Endothelial cell of umbilical vein (primary cell): Measurements from ENCODE around the gene CRTC1. TPM values are rescaled to one million over a fixed set of nuclear protein-coding genes. Genes with fewer than 3 reads are reported as not detected.

Experiments used
- BruUV-seq: library from RNA; stranded (reverse); fragments of 400-500 nt; replicated peaks from 2 replicates; lab custom pipeline; 2021; lab: Mats Ljungman, UMichigan
- CTCF ChIA-PET: fragments of 300-600, 350-600 bp; sonication (Branson Sonifier 250); formaldehyde crosslinking; loops from one replicate; lab custom pipeline; 2021; ENCODE audit warnings: antibody characterized with exemption, inconsistent platforms; lab: Charles Lee
- POLR2A ChIA-PET: fragments of 300-600, 350-600 bp; sonication (Branson Sonifier 250); formaldehyde crosslinking; loops from one replicate; lab custom pipeline; 2021; ENCODE audit warnings: antibody characterized with exemption, inconsistent platforms; lab: Charles Lee
- DNase-seq: peaks from one replicate; pipeline ENCODE4 v3.0.0-alpha.2; 2011; ENCODE audit warnings: low read depth, low spot score
- FAIRE-seq: peaks from 2 replicates; lab custom pipeline; 2011; peaks lifted over from hg19 to GRCh38; lab: Jason Lieb, UNC
- H2AFZ ChIP-seq: 2 replicates; pipeline ENCODE4 v1.6.0; 2012; ENCODE audit warnings: low read depth, low read length, control low read depth, inconsistent platforms
- H3K27ac ChIP-seq: 2 replicates; pipeline ENCODE4 v1.5.1; 2011; ENCODE audit warnings: low read depth, mild to moderate bottlenecking, control low read depth, low read length, moderate library complexity; ENCODE audit not compliant: insufficient read depth
- H3K27me3 ChIP-seq, 2 experiments: 2 replicates each; pipeline versions ENCODE4 v1.6.0 to v1.6.1; 2011; ENCODE audit warnings: low read length in 2 of 2, mixed read lengths in 1 of 2; ENCODE audit not compliant: control insufficient read depth in 2 of 2, insufficient read depth in 2 of 2
- H3K36me3 ChIP-seq, 2 experiments: 2 replicates in 1 of 2; 3 replicates in 1 of 2; pipeline ENCODE4 v1.5.1; 2011; ENCODE audit warnings: low read length in 2 of 2, mild to moderate bottlenecking in 1 of 2, moderate library complexity in 1 of 2; ENCODE audit not compliant: control insufficient read depth in 2 of 2, insufficient read depth in 2 of 2; ENCODE audit errors: extremely low read depth in 1 of 2
- H3K4me1 ChIP-seq: 3 replicates; pipeline ENCODE4 v1.5.1; 2011; ENCODE audit warnings: mild to moderate bottlenecking, low read length; ENCODE audit not compliant: control insufficient read depth, insufficient read depth; ENCODE audit errors: extremely low read depth
- H3K4me2 ChIP-seq: 2 replicates; pipeline ENCODE4 v1.6.1; 2011; ENCODE audit warnings: low read length, control low read depth, mixed read lengths; ENCODE audit not compliant: insufficient read depth
- H3K4me3 ChIP-seq, 3 experiments: fragments of 200-600 bp in 1 of 3; sonication (generic), shearing (Covaris generic) in 1 of 3; replicated peaks in 1 of 3; 2 replicates each; pipeline ENCODE4 v1.5.1; 2011 to 2016; ENCODE audit warnings: control low read depth in 3 of 3, low read length in 3 of 3, mild to moderate bottlenecking in 2 of 3, inconsistent platforms in 1 of 3, low read depth in 1 of 3, moderate library complexity in 1 of 3; ENCODE audit not compliant: insufficient read depth in 1 of 3
- H3K79me2 ChIP-seq: 2 replicates; pipeline ENCODE4 v1.6.0; 2012; ENCODE audit warnings: low read length, inconsistent platforms; ENCODE audit not compliant: control insufficient read depth, insufficient read depth
- H3K9ac ChIP-seq: replicated peaks from 2 replicates; pipeline ENCODE3; 2011; ENCODE audit warnings: low read length, control low read depth; ENCODE audit not compliant: insufficient read depth; ENCODE audit errors: extremely low read depth
- H3K9me1 ChIP-seq: replicated peaks from 3 replicates; pipeline ENCODE4 v1.6.0; 2011; ENCODE audit warnings: mild to moderate bottlenecking, low read length; ENCODE audit not compliant: control insufficient read depth, insufficient read depth; ENCODE audit errors: extremely low read depth
- H3K9me3 ChIP-seq: replicated peaks from 2 replicates; pipeline ENCODE4 v1.5.1; 2012; ENCODE audit warnings: low read length, inconsistent platforms; ENCODE audit not compliant: control insufficient read depth, insufficient read depth
- H4K20me1 ChIP-seq: replicated peaks from 2 replicates; pipeline ENCODE3; 2011; ENCODE audit warnings: mild to moderate bottlenecking, low read length; ENCODE audit not compliant: control insufficient read depth, insufficient read depth; ENCODE audit errors: extremely low read depth
- CTCF ChIP-seq, 2 donors: IDR thresholded peaks; 1 replicate in 1 of 2; 2 replicates in 1 of 2; pipeline ENCODE4 v1.5.1; 2011; ENCODE audit warnings: low read length in 2 of 2, mild to moderate bottlenecking in 2 of 2, moderate library complexity in 2 of 2, control low read depth in 1 of 2, inconsistent platforms in 1 of 2, low read depth in 1 of 2; ENCODE audit not compliant: insufficient read depth in 1 of 2; ENCODE audit errors: extremely low read depth in 1 of 2
- EZH2 ChIP-seq: IDR thresholded peaks from 2 replicates; pipeline ENCODE4 v1.6.1; 2012; ENCODE audit warnings: borderline replicate concordance, low read depth, mild to moderate bottlenecking, moderate library complexity, low read length, inconsistent platforms; ENCODE audit not compliant: severe bottlenecking
- FOS ChIP-seq: IDR thresholded peaks from 2 replicates; pipeline ENCODE4 v1.6.1; 2011; ENCODE audit warnings: mild to moderate bottlenecking, low read length, moderate library complexity, borderline replicate concordance; ENCODE audit not compliant: insufficient read depth
- GATA2 ChIP-seq: IDR thresholded peaks from 2 replicates; pipeline ENCODE4 v1.7.0; 2011; ENCODE audit warnings: low read depth, mild to moderate bottlenecking, moderate library complexity, mixed read lengths, low read length; ENCODE audit not compliant: insufficient read length, insufficient read depth
- JUN ChIP-seq: IDR thresholded peaks from 2 replicates; pipeline ENCODE4 v1.6.1; 2011; ENCODE audit warnings: borderline replicate concordance, low read depth; ENCODE audit not compliant: insufficient read length, insufficient read depth
- MAX ChIP-seq: IDR thresholded peaks from 2 replicates; pipeline ENCODE4 v1.6.1; 2011; ENCODE audit not compliant: insufficient read depth, insufficient read length
- MYC ChIP-seq: IDR thresholded peaks from one replicate; pipeline ENCODE4 v1.6.1; 2011; ENCODE audit warnings: mild to moderate bottlenecking, low read depth, low read length
- POLR2A ChIP-seq: IDR thresholded peaks from 2 replicates; pipeline ENCODE4 v1.6.1; 2012; ENCODE audit warnings: low read depth, mild to moderate bottlenecking, control low read depth, low read length
- POLR2AphosphoS5 ChIP-seq: IDR thresholded peaks from 2 replicates; pipeline ENCODE4 v1.6.1; 2012; ENCODE audit warnings: low read depth, mild to moderate bottlenecking, control low read depth, low read length, moderate library complexity; ENCODE audit not compliant: insufficient read depth
- dilution Hi-C: fragments of 300-500 bp; cut with MboI; formaldehyde crosslinking; loops from one replicate; pipeline ENCODE4 v1.15.0; 2019; ENCODE audit warnings: low sequenced_read_pairs; ENCODE audit not compliant: extremely low pct_ligation_motif_present
- intact Hi-C: fragments of 100-400 bp; cut with micrococcal nuclease; formaldehyde crosslinking; loops from one replicate; pipeline ENCODE4 v1.10.0; 2022
- polyA plus RNA-seq, 4 experiments: library from polyadenylated mRNA; depleted of rRNA in 3 of 4; stranded (reverse) in 3 of 4; unstranded in 1 of 4; fragments of >200 nt; gene quantifications; 2 replicates each; pipeline versions ENCODE4 v1.2.1 to v1.2.3, GENCODE V29; 2011 to 2012; ENCODE audit warnings: missing spikeins in 1 of 4
- total RNA-seq: library from RNA; stranded (reverse); gene quantifications from 2 replicates; pipeline ENCODE4 v1.2.3, GENCODE V29; 2021

Gene CRTC1
- total and polyA plus RNA-seq, 2 donors (not counting 3 experiments of a cell fraction or from before 2014, with no cell fraction given) = 4.2 to 11.4 TPM

- no TSS peak for BruUV-seq
- dilution Hi-C loops (no loop called here), intact Hi-C loops (no loop called here)
- H3K9ac ChIP-seq = no peak overlapping the region
- no peak overlapping the region for H3K4me3 ChIP-seq
- TF ChIP-seq POLR2AphosphoS5 (no peak), MAX (no peak), POLR2A (no peak), EZH2 (no peak), GATA2 (no peak), JUN (no peak), CTCF (IDR thresholded peaks at IDR 0.05; ENCODE audit: extremely low read depth in 1 of 2, insufficient read depth in 1 of 2, low read depth in 1 of 2, low read length in 2 of 2) (no peak), FOS (no peak), MYC (no peak)
- no peaks in the 10 kb centered on the region for H3K9me1 ChIP-seq
- ChIA-PET CTCF (interaction anchor here (1.6 kb wide), 1 partner anchor 17 kb away, joined by 3 read pairs; no protein-coding TSS in a partner anchor), POLR2A (no interaction called here)
- H2AFZ ChIP-seq = no peak overlapping the region
- H3K36me3 ChIP-seq = no peaks in the 10 kb centered on the region
- H3K27ac ChIP-seq = no peak overlapping the region
- FAIRE-seq (no peak), DNase-seq (no peak)
- no peak overlapping the region for H3K4me2 ChIP-seq
- no peaks in the 10 kb centered on the region for H3K9me3 ChIP-seq
- H4K20me1 ChIP-seq = no peaks in the 10 kb centered on the region
- H3K27me3 ChIP-seq = peaks cover 31 to 33% of the 10 kb centered on the region in 2 experiments
- no peaks in the 10 kb centered on the region for H3K79me2 ChIP-seq
- no peaks in the 10 kb centered on the region for H3K4me1 ChIP-seq
These were observed 111.2 kb downstream of the CRTC1 start for GRCh38 chr19:18794692-18795091.
